ENCODE data around the gene MRTO4.

DNA sequence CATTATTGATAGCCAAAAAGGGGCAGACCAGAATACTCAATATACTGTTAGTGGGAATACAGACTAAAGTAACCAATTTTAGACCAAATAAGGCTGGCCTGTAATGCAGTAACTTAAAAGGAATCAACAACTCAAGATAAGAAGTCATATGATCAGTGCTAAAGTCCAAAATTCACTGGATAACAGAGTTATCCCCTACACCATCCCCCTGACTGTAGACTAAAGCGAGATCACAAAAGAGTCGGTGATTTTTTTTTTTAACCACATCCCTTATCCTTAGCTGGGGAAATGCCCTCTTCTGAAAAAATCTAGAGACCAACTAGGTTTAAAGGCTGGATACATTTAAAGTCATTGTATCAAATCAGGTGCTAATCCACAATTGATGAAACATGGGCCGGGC, 49.2 kb upstream of the MRTO4 start:
- TF ChIP-seq, protein P1, sequence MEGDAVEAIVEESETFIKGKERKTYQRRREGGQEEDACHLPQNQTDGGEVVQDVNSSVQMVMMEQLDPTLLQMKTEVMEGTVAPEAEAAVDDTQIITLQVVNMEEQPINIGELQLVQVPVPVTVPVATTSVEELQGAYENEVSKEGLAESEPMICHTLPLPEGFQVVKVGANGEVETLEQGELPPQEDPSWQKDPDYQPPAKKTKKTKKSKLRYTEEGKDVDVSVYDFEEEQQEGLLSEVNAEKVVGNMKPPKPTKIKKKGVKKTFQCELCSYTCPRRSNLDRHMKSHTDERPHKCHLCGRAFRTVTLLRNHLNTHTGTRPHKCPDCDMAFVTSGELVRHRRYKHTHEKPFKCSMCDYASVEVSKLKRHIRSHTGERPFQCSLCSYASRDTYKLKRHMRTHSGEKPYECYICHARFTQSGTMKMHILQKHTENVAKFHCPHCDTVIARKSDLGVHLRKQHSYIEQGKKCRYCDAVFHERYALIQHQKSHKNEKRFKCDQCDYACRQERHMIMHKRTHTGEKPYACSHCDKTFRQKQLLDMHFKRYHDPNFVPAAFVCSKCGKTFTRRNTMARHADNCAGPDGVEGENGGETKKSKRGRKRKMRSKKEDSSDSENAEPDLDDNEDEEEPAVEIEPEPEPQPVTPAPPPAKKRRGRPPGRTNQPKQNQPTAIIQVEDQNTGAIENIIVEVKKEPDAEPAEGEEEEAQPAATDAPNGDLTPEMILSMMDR (IDR thresholded peaks at IDR 0.05; ENCODE audit: low read depth, low read length, missing input control): no peak
- no peak for TF ChIP-seq FOXA1 (IDR thresholded peaks at IDR 0.05)
- TF ChIP-seq RAD21 (IDR thresholded peaks at IDR 0.05): no peak
- TF ChIP-seq, protein P2, sequence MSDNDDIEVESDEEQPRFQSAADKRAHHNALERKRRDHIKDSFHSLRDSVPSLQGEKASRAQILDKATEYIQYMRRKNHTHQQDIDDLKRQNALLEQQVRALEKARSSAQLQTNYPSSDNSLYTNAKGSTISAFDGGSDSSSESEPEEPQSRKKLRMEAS (IDR thresholded peaks at IDR 0.05): no peak
- peak; percentile 34 for TF ChIP-seq SP1 (IDR thresholded peaks at IDR 0.05)
- TF ChIP-seq JUND (IDR thresholded peaks at IDR 0.05): peak in 1 of 2 donors; percentile 21
- TF ChIP-seq, protein P3, sequence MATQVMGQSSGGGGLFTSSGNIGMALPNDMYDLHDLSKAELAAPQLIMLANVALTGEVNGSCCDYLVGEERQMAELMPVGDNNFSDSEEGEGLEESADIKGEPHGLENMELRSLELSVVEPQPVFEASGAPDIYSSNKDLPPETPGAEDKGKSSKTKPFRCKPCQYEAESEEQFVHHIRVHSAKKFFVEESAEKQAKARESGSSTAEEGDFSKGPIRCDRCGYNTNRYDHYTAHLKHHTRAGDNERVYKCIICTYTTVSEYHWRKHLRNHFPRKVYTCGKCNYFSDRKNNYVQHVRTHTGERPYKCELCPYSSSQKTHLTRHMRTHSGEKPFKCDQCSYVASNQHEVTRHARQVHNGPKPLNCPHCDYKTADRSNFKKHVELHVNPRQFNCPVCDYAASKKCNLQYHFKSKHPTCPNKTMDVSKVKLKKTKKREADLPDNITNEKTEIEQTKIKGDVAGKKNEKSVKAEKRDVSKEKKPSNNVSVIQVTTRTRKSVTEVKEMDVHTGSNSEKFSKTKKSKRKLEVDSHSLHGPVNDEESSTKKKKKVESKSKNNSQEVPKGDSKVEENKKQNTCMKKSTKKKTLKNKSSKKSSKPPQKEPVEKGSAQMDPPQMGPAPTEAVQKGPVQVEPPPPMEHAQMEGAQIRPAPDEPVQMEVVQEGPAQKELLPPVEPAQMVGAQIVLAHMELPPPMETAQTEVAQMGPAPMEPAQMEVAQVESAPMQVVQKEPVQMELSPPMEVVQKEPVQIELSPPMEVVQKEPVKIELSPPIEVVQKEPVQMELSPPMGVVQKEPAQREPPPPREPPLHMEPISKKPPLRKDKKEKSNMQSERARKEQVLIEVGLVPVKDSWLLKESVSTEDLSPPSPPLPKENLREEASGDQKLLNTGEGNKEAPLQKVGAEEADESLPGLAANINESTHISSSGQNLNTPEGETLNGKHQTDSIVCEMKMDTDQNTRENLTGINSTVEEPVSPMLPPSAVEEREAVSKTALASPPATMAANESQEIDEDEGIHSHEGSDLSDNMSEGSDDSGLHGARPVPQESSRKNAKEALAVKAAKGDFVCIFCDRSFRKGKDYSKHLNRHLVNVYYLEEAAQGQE (IDR thresholded peaks at IDR 0.05): no peak
- no peak for TF ChIP-seq HNF4G (IDR thresholded peaks at IDR 0.05)
- TF ChIP-seq, protein P4, sequence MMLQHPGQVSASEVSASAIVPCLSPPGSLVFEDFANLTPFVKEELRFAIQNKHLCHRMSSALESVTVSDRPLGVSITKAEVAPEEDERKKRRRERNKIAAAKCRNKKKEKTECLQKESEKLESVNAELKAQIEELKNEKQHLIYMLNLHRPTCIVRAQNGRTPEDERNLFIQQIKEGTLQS (IDR thresholded peaks at IDR 0.05): no peak
- TF ChIP-seq EGR1 (IDR thresholded peaks at IDR 0.05; ENCODE audit: low read depth in 2 of 2): no peak
- TF ChIP-seq GABPA (IDR thresholded peaks at IDR 0.05 in 1 of 2, conservative IDR thresholded peaks at IDR 0.05 in 1 of 2): no peak
